Esophagus squamous epithelium (tissue), 4 donors: ENCODE measurements around the gene ESPNL.

Experiments
- CTCF ChIP-seq, 6 experiments: fragments of 450-650 bp in 4 of 6; fragments of 200-600 bp in 2 of 6; sonication (generic) in 2 of 6; IDR thresholded peaks; one replicate each; pipeline ENCODE4 v1.5.1; 2016 to 2019; ENCODE audit warnings: antibody characterized with exemption in 6 of 6, mild to moderate bottlenecking in 4 of 6, moderate library complexity in 4 of 6
- POLR2A ChIP-seq, 4 donors: fragments of 450-650 bp; IDR thresholded peaks; one replicate each; pipeline ENCODE4 v1.6.1; 2017; ENCODE audit warnings: antibody characterized with exemption in 4 of 4, mild to moderate bottlenecking in 4 of 4, moderate library complexity in 3 of 4

GRCh38 chr2:238162846-238163441 is 62.8 kb downstream of the ESPNL start:
- TF ChIP-seq CTCF (IDR thresholded peaks at IDR 0.05) (no peak), POLR2A (IDR thresholded peaks at IDR 0.05) (no peak)
